Vagina (tissue), 2 donors: Measurements from ENCODE around the gene FHIP2A. TPM values are rescaled to one million over a fixed set of nuclear protein-coding genes. Genes with fewer than 3 reads are reported as not detected.

Experiments
- DNase-seq, 2 donors: peaks; one replicate each; pipeline ENCODE4 v3.0.0-alpha.2; 2017; ENCODE audit errors: extremely low spot score in 2 of 2
- H3K27ac ChIP-seq: fragments of 200-600 bp; sonication (generic); one replicate; pipeline ENCODE4 v1.5.1; 2019
- H3K27me3 ChIP-seq: fragments of 200-600 bp; sonication (generic); one replicate; pipeline ENCODE4 v1.5.1; 2019
- H3K36me3 ChIP-seq, 2 donors: fragments of 200-600 bp; sonication (generic); one replicate each; pipeline ENCODE4 v1.5.1; 2017 to 2019
- H3K4me1 ChIP-seq: fragments of 200-600 bp; sonication (generic); one replicate; pipeline ENCODE4 v1.5.1; 2019
- H3K4me3 ChIP-seq, 2 donors: fragments of 200-600 bp; sonication (generic); 1 replicate in 1 of 2; 2 replicates in 1 of 2; pipeline ENCODE4 v1.5.1; 2016 to 2019
- H3K9me3 ChIP-seq: fragments of 200-600 bp; sonication (generic); one replicate; pipeline ENCODE4 v1.5.1; 2019
- POLR2A ChIP-seq, 2 donors: fragments of 450-650 bp; IDR thresholded peaks; one replicate each; pipeline ENCODE4 v1.6.1; 2017; ENCODE audit warnings: antibody characterized with exemption in 2 of 2, mild to moderate bottlenecking in 2 of 2, moderate library complexity in 2 of 2
- POLR2AphosphoS5 ChIP-seq, 2 donors: sonication (generic); formaldehyde crosslinking; IDR thresholded peaks; one replicate each; pipeline ENCODE4 v1.9.0; 2017; ENCODE audit warnings: antibody characterized with exemption in 2 of 2, mild to moderate bottlenecking in 2 of 2, low read depth in 1 of 2; ENCODE audit not compliant: insufficient read depth in 1 of 2
- intact Hi-C: fragments of 100-400 bp; cut with DNase I; formaldehyde crosslinking; loops from one replicate; pipeline ENCODE4 v1.15.1; 2023
- total RNA-seq: library from RNA; depleted of rRNA; stranded (reverse); fragments of >200 nt; gene quantifications from one replicate; pipeline ENCODE4 v1.2.3, GENCODE V29; 2016
- TF ChIP-seq, protein P1 (sequence below), 3 experiments: fragments of 450-650 bp in 2 of 3; fragments of 200-600 bp in 1 of 3; sonication (generic) in 1 of 3; IDR thresholded peaks; one replicate each; pipeline ENCODE4 v1.5.1; 2017 to 2019; ENCODE audit warnings: antibody characterized with exemption in 3 of 3, mild to moderate bottlenecking in 2 of 3, moderate library complexity in 2 of 3

Gene FHIP2A
- total RNA-seq, 1 donor from 2014 or later = 36.1 TPM

DNA sequence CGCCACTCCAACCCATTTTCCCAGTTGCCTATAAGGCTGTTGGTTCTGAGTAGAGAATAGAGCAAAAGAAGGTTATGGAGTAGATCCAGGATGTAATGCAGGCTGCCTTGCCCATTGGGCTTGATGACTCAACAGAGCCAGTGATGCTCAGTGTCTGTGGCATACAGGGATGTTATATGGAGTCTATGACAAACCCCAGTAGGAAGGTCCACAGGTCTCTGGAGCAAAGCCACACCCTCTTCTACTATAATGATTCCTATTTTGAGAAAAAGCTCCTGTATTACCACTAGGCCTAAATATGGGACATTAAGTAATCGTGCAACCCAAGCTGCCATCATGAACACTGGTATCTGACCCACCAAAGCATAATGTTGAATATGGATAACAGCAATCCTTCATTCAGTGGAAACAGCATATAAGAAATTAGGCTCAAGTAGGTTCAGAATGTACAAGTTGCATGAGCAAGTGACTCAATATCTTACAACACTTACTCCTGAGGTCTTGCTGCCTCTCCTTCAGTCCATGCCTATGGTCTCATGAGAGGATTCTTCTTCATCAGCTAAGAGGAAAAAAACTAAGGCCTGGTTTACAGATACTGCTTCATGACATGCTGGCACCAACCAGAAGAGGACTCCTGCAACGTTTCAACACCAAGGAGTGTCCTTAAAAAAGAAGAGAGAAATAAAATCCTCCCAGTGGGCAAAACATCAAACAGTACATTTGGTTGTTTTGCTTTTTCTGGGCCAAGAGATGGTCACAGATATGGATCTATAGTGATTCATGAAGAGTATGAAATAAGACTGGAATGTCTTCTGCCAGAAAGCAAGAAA, 14.8 kb upstream of the FHIP2A start:
- intact Hi-C loops = loop anchor here (10.0 kb wide), 1 partner anchor 762 kb away; the partner anchor contains the start of gene ADRB1
- no peaks in the 10 kb centered on the region for H3K27me3 ChIP-seq
- no peak for TF ChIP-seq POLR2AphosphoS5 (IDR thresholded peaks at IDR 0.05; ENCODE audit: insufficient read depth in 1 of 2, low read depth in 1 of 2)
- TF ChIP-seq, protein P1, sequence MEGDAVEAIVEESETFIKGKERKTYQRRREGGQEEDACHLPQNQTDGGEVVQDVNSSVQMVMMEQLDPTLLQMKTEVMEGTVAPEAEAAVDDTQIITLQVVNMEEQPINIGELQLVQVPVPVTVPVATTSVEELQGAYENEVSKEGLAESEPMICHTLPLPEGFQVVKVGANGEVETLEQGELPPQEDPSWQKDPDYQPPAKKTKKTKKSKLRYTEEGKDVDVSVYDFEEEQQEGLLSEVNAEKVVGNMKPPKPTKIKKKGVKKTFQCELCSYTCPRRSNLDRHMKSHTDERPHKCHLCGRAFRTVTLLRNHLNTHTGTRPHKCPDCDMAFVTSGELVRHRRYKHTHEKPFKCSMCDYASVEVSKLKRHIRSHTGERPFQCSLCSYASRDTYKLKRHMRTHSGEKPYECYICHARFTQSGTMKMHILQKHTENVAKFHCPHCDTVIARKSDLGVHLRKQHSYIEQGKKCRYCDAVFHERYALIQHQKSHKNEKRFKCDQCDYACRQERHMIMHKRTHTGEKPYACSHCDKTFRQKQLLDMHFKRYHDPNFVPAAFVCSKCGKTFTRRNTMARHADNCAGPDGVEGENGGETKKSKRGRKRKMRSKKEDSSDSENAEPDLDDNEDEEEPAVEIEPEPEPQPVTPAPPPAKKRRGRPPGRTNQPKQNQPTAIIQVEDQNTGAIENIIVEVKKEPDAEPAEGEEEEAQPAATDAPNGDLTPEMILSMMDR (IDR thresholded peaks at IDR 0.05) = no peak
- no peak for TF ChIP-seq POLR2A (IDR thresholded peaks at IDR 0.05)
- H3K36me3 ChIP-seq = no peaks in the 10 kb centered on the region
- H3K4me1 ChIP-seq = no peaks in the 10 kb centered on the region
- no peak for DNase-seq
- H3K4me3 ChIP-seq = no peak overlapping the region
- no peaks in the 10 kb centered on the region for H3K9me3 ChIP-seq
- no peak overlapping the region for H3K27ac ChIP-seq

DNA sequence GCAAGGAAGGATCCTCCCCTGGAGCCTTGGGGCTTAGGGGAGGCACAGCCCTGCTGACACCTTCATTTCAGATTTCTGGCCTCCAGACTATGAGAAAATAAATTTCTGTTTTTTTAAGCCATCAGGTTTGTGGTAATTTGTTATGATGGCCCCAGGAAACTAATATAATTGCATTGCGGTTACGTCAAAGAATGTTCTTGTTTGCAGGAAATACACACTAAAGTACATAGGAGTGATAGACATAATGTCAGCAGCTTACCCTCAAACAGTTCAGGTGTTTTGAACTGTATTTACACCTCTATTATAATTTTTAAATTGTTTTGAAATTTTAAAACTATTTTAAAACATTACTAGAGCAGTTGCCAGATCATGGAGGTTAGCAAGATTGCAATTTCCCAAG, 12.6 kb upstream of the FHIP2A start:
- Histone ChIP-seq H3K27ac (no peak overlapping the region), H3K9me3 (no peaks in the 10 kb centered on the region), H3K4me3 (no peak overlapping the region), H3K36me3 (no peaks in the 10 kb centered on the region), H3K4me1 (no peaks in the 10 kb centered on the region), H3K27me3 (no peaks in the 10 kb centered on the region)
- no peak for DNase-seq
- TF ChIP-seq POLR2AphosphoS5 (IDR thresholded peaks at IDR 0.05; ENCODE audit: insufficient read depth in 1 of 2, low read depth in 1 of 2) = no peak
- TF ChIP-seq, protein P1 (IDR thresholded peaks at IDR 0.05) = no peak
- TF ChIP-seq POLR2A (IDR thresholded peaks at IDR 0.05) = no peak
- intact Hi-C loops = loop anchor here (10.0 kb wide), 1 partner anchor 764 kb away; the partner anchor contains the start of gene ADRB1

DNA sequence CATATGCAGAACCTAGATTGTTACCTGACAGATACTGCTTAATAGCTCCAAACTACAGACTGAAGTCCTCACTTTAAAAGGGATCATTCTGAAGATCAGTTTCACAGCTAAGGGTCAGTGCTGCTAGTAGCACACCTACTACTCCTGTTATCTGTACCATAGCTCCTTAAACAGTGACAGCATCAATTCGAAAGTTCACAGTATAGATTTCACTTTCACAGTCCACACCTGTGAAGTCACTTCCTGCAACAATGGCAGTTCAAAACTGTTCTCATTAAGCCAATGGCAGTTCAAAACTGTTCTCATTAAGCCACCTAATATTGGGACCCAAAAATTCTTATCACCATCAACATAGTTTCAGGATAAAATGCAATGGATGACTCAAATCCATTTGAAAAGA, 10.7 kb upstream of the FHIP2A start:
- Histone ChIP-seq H3K27me3 (no peaks in the 10 kb centered on the region), H3K4me1 (no peaks in the 10 kb centered on the region), H3K36me3 (no peaks in the 10 kb centered on the region), H3K4me3 (no peak overlapping the region), H3K27ac (no peak overlapping the region), H3K9me3 (no peaks in the 10 kb centered on the region)
- intact Hi-C loops = no loop called here
- DNase-seq = no peak
- TF ChIP-seq POLR2A (IDR thresholded peaks at IDR 0.05) (no peak), POLR2AphosphoS5 (IDR thresholded peaks at IDR 0.05; ENCODE audit: insufficient read depth in 1 of 2, low read depth in 1 of 2) (no peak)
- TF ChIP-seq, protein P1 (IDR thresholded peaks at IDR 0.05) = no peak

DNA sequence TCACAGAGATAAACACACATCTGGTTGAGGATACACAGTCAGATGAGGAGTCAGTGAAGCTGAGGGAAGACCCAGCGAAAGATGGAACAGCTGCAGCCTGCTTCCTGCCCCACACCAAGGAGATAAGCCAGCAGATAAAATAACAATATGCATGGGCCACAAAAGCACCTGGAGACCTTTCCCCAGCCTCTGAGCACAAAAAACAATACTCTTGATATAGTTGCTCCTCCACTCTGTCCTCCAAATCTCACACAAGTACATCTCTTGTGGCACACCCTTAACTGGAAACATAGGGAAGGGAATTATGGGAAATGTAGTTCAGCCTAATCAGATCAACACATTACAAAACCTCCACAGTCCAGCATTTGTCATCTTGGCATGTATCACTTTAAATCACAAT, 9.7 kb upstream of the FHIP2A start:
- intact Hi-C loops = no loop called here
- no peak for TF ChIP-seq POLR2AphosphoS5 (IDR thresholded peaks at IDR 0.05; ENCODE audit: insufficient read depth in 1 of 2, low read depth in 1 of 2)
- TF ChIP-seq, protein P1 (IDR thresholded peaks at IDR 0.05) = no peak
- TF ChIP-seq POLR2A (IDR thresholded peaks at IDR 0.05) = no peak
- H3K27ac ChIP-seq = no peak overlapping the region

DNA sequence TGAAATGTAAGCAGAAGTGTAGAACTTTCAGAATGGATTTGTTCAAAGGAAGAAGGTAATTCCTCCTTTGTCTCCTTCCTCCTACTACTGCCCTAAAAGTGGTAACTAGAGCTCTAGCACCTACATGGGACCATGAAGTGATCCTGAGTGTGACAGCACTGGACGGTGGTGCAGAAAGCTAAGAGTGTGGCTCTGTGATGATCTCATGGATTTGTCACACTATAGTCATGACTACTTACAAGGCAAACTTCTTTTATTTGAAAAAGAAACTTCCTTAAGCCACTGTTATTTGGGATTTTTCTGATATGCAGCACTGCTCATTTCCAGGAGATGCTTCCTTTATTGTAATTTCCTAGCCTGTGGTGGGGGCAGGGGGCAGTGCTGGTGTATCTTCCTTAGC, 5.8 kb upstream of the FHIP2A start:
- H3K36me3 ChIP-seq = no peaks in the 10 kb centered on the region
- H3K4me3 ChIP-seq = no peak overlapping the region
- H3K9me3 ChIP-seq = no peaks in the 10 kb centered on the region
- H3K27ac ChIP-seq = no peak overlapping the region
- no peaks in the 10 kb centered on the region for H3K27me3 ChIP-seq
- intact Hi-C loops = no loop called here
- no peak for DNase-seq
- TF ChIP-seq POLR2AphosphoS5 (IDR thresholded peaks at IDR 0.05; ENCODE audit: insufficient read depth in 1 of 2, low read depth in 1 of 2) (no peak), POLR2A (IDR thresholded peaks at IDR 0.05) (no peak)
- TF ChIP-seq, protein P1 (IDR thresholded peaks at IDR 0.05) = no peak
- H3K4me1 ChIP-seq = no peaks in the 10 kb centered on the region

More for the DNA sequence above, 9.7 kb upstream of the FHIP2A start:
- Histone ChIP-seq H3K4me3 (no peak overlapping the region), H3K36me3 (no peaks in the 10 kb centered on the region), H3K4me1 (no peaks in the 10 kb centered on the region), H3K27me3 (no peaks in the 10 kb centered on the region), H3K9me3 (no peaks in the 10 kb centered on the region)
- no peak for DNase-seq
